GM19372 (cell line): ENCODE results near the gene PTPRCAP.
A peak's percentile ranks its signal among the peaks of the same experiment; 100 is the strongest.
"Not testable (repeated sequence)": the region's sequence is repeated elsewhere in the genome, so short reads cannot be mapped to it uniquely, and the experiment has no call there.

Experiments used
- ATAC-seq: cut with Tn5 transposase; IDR thresholded peaks from one replicate; pipeline ENCODE4 v1.9.1; 2021; ENCODE audit warnings: mild to moderate bottlenecking, low read depth, moderate library complexity; ENCODE audit not compliant: unreplicated experiment

The PTPRCAP gene

DNA sequence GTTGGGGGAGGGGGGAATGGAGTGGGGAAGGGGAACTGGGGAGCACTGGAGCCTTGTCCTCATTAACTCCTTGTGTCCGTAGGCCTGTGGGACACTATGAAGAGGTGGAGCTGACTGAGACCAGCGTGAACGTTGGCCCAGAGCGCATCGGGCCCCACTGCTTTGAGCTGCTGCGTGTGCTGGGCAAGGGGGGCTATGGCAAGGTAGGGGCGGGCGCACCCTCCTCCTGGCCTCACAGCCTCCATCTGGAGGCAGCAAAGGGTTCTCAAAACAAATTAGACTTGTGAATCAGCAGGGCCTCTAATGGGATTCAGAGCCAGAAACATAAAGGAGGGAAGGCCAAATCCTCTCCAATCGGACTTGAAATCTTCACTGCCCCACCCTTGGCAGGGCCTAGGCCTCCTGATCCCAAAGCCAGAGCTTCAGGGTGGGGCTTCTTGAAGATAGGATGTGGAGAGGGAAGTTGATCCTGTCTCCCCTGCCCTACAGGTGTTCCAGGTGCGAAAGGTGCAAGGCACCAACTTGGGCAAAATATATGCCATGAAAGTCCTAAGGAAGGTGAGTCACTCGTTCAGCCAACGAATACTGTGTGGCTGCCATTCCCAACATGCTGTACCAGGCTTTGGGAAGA lies 8.3 kb downstream of the PTPRCAP start:
- ATAC-seq = no peak

DNA sequence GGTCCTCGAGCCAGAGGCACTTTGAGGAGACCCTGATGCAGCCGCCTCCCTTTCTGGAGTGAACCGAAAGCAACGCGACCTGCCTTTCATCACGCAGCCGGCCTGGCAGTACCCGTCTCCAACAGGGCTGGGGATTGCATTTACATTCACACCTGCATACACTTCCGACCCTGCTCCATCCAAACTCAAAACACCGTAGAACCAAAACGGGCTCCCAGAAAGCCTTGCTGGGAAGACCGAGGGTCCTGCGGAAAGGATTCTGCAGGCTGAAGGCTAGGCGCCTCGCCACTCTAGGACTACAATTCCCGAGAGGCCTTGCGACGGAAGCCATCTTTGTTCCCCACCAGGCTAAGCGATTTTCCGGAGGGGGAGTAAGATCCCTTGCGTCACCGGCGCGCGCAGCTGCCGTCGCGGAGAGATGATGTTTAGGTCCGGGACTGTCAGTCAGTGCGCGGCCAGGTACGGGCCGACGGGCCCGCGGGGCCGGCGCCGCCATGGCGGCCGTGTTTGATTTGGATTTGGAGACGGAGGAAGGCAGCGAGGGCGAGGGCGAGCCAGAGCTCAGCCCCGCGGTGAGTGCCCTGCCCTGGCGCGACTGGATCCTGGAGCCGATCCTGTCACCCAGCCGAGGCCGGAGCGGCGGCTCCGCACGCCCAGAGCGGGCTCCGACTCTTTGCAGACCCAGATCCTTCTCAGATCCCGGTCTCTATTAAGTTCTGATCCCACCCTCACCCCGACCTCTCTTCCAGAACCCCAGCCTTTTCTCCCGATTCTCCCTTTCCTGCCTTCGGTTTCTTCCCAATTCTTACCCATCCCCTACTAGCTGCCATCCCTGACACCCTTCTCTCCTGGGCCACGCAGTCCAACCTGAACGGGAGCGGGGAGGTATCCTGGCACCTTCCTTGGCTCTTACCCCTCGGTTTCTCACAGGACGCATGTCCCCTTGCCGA lies 9.2 kb downstream of the PTPRCAP start, which contains the start of gene RPS6KB2:
RPS6KB2 (plus strand) TSS at position 443 of the 950 bp plus-strand sequence; CDS start at position 495, 52 bp downstream.
- peak; percentile 92 for ATAC-seq

DNA sequence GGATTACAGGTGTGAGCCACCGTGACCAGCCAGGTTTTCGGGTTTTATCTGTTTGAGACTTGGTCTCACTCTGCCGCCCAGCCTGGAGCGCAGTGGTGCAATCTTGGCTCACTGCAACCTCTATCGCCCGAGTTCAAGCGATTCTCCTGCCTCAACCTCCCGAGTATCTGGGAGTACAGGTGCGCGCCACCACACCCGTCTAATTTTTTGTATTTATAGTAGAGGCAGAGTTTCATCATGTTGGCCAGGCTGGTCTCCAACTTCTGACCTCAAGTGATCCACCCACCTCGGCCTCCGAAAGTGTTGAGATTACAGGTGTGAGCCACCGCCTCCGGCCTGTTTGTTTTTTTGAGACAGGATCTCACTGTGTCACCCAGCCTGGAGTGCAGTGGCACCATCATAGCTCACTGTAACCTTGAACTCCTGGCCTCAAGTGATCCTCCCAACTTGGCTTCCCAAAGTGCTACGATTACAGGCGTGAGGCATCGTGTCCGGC lies 10.1 kb downstream of the PTPRCAP start:
- ATAC-seq = not testable (repeated sequence)

DNA sequence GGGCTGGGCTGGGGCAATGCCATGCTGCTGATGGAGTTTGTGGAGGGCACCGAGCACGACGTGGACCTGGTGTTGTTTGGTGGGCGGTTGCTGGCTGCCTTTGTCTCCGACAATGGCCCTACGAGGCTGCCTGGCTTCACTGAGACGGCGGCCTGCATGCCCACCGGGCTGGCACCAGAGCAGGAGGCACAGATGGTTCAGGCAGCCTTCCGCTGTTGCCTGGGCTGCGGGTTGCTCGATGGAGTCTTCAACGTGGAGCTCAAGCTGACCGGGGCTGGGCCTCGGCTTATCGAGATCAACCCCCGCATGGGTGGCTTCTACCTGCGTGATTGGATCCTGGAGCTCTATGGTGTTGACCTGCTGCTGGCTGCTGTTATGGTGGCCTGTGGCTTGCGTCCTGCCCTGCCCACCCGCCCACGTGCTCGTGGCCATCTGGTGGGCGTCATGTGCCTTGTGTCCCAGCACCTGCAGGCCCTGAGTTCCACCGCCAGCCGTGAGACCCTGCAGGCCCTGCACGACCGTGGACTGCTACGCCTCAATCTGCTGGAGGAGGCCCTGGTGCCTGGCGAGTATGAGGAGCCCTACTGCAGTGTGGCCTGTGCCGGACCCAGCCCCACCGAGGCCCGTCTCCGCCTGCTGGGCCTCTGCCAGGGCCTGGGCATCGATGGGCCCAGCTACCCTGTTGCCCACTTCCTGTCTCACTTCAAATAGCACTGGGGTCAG lies 13.4 kb downstream of the PTPRCAP start:
- ATAC-seq = no peak

DNA sequence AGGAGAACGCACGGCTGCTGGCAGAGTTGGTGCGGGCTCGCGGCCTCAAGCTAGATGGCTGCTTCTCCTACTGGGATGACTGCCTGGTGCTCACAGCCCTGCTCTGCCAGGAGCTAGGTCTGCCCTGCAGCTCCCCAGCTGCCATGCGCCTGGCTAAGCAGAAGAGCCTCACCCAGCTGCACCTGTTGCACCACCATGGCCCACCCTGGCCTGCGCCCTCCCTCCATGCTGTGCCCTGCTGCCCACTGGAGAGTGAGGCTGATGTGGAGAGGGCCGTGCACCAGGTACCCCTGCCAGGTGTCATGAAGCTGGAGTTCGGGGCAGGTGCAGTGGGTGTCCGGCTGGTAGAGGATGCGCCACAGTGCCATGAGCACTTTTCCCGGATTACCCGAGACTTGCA lies 14.0 kb downstream of the PTPRCAP start:
- ATAC-seq = no peak

DNA sequence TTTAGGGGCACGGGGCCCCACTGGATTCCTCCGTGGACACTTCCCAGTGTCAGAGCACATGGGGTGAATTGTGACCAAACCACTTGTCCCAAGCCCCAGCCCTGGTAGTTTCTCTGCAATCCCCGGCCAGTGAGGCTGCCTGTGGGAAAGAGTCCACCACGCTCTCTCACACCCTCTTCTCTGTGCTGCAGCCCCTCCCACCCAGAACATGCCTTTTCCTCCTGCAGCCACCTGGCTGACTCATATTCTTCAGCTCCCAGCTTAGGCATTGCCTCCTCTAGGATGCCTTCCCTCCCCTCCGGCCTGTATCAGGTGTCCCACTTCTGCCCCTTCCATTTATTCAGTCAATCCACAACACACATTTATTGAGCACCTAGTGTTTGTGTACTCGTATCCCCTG lies 14.6 kb downstream of the PTPRCAP start:
- ATAC-seq = no peak

DNA sequence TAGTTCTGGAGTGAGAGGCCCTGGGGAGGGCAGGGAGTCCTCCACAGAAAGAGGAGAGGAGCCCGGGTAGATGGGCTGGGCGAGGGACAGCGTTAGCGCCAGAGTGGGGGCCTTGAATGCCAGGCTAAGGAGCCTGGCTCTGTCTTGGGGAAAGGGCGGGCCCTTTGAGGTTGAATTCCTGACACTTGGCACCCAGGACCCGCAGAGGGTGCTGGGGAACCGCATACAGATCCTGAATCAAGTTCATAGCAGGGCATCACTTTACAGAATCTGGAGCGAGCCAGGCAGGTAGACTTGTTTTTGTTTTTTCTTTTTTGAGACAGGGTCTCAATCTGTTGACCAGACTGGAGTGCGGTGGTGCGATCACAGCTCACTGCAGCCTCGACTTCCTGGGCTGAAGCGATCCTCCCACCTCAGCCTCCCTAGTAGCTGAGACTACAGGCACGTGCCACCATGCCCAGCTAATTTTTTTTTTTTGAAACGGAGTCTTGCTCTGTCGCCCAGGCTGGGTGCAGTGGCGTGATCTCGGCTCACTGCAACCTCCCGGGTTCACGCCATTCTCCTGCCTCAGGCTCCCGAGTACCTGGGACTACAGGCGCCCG lies 16.0 kb downstream of the PTPRCAP start:
- no peak for ATAC-seq

DNA sequence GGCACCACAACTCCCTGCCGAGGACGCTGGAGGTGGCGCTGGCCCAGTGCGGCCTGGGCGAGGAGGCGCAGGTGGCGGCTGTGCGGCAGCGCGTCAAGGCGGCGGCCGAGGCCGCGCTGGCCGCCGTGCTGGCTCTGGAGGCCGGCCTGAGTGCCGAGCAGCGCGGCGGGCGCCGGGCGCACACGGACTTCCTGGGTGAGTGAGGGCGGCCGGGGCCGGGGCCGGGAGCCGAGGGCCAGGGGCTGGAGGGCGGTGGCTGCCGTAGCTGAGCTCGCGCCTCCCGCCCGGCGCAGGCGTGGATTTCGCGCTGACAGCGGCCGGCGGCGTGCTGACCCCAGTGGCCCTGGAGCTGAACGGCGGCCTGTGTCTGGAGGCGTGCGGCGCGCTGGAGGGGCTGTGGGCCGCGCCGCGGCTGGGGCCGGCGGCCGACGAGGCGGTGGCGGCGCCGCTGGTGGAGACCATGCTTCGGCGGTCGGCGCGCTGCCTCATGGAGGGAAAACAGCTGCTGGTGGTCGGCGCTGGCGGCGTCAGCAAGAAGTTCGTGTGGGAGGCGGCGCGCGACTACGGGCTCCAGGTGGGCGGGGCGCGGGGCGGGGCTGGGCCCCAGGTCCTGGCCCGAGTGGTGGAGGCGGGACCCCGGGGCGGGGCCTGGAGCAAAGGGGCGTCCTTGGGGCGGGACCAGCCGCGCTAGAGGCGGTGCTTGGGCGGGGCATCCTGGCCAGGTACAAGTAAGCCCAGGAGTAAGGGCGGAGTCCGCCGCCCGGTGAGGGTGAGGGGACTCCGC lies 16.6 kb downstream of the PTPRCAP start:
- ATAC-seq = peak; percentile 85

DNA sequence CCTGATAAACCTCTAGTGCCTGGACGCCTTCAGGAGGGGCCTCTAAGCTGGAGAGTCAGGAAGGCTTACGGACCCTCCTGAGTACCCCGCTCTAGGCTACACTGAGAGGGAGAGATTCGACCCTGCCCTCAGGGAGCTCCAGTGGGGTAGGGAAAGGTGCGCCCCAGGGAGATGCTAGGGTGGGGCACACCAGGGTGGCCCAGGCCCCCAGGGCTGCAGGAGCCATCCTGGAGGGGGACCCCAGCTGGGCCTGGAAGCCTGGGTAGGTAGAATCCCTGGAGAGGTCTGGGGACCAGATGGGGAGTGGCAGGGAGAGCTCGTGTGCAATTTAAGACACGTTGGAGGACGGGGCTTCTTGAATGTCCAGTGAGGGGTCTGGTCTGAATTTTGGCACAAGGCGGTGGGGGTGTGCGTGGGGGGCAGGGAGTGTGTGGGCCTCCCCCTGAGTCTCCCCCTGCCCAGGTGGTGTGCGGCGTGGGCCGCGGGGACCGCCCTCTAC lies 17.3 kb downstream of the PTPRCAP start:
- no peak for ATAC-seq

DNA sequence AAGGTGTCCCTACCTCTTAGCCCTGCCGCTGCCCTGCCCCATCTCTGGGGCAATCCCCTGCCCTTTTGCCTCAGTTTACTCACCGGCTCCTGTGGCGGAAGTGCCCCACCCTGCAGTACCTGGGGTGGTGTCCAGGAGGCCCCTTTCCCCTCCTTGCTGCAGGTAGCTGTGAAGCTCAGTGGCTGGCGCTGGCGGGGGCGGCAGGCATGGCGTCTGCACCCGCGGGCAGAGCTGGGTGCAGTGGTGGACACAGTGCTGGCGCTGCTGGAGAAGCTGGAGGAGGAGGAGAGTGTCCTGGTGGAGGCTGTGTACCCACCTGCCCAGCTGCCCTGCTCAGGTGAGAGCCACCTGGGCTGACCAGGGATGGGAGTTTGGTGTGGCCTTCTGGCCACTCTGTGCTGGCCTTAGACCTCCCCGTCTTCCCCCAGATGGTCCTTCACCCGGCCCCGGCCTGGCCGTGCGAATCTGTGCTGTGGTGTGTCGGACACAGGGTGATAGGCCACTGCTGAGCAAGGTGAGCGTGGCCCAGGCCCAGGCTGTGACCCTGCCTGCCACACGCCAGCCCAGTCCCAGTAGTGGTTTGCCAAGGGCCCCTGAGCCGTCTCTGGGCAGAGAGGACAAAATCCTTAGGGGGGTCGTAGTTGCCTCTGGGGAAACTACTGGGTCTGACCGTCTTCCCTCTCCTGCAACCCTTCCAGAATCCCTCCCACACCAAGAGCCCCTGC lies 18.0 kb downstream of the PTPRCAP start:
- ATAC-seq = no peak

DNA sequence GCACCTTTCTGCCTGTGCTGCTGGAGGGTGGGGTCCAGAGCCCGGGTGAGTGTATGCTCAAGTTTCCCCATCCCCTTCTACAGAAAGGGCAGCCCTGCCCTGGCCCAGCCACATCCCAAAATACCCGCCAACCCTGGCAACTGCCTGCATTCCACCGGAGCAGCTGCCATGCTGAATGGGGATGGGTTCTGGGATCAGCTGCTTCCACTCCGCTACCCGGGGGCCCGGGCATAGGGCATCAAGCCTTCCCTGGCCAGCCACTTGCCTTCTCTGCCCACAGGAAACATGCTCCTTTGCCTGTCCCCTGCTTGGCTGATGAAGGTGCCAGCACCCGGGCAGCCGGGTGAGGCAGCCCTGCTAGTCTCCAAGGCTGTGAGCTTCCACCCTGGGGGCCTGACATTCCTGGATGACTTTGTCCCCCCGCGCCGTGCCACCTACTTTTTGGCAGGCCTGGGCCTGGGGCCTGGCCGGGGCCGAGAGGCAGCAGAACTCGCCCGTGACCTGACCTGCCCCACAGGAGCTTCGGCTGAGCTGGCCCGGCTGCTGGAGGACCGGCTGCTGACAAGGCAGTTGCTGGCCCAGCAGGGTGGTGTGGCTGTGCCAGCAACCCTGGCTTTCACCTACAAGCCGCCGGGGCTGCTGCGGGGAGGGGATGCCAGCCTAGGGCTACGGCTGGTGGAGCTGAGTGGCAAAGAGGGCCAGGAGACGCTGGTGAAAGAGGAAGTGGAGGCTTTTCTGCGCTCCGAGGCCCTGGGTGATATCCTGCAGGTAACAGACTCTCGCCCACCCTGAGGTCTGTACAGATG lies 18.8 kb downstream of the PTPRCAP start:
- no peak for ATAC-seq

DNA sequence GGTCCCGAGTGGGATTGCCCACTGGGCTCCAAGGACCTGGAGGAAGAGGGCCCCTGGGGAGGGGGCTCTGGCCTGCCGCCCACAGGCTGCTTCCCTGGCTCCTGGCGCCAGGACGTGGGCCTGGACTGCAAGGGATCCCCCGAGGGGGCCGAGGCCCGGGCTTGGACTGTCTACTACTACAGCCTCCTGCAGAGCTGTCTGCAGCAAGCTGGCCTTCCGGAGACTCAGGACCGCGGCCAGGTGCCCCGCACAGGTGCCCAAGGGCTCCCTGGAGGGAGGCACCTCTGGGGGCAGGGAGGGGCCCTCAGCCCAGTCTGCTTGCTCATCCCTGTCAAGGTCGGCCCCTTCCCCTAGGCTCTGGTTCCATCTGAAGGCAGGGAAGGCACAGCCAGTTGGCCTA lies 20.1 kb downstream of the PTPRCAP start:
- no peak for ATAC-seq

DNA sequence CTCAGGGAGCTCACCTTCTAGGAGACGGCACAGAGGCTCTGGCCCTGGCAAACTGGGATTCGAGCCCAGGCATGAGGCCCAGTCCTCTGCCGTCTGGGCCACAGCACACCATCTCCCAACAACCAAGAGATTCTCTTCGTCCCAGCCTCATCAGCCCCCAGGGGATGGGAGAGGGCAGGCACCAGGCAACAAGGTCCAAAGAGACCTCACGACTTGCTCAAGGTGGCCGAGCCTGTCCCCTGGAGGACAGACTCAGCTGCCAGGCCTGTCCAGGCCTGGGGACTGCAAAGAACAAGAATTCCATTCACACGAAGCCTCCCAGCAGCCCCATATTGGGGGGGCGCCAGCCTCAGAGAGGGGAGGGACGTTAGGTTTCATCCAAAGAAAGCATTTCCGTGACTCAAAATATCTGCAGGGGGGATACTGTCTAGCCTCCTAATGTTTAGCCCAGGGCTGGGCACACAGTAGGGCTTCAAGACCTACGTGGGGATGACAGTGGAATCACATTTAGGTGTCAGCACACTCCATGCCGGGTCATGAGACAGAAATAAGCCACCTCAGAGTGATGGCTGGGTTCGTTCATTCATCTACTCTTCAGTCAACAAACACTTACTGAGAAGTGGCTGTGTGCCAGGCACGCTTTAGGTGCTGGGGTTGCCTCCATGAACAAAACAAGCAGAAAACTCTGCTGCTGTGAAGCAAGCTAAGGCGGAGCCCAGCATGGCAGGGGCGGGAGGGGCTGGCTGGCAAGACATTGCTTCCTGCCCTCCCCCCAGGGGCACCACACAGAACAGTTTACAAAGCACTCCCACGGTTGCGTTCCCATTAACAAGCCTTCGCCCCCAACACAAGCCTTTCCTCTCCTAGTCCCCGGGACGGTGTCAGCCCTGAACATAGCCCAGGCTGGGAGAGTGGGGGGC lies 20.8 kb downstream of the PTPRCAP start:
- ATAC-seq = no peak

DNA sequence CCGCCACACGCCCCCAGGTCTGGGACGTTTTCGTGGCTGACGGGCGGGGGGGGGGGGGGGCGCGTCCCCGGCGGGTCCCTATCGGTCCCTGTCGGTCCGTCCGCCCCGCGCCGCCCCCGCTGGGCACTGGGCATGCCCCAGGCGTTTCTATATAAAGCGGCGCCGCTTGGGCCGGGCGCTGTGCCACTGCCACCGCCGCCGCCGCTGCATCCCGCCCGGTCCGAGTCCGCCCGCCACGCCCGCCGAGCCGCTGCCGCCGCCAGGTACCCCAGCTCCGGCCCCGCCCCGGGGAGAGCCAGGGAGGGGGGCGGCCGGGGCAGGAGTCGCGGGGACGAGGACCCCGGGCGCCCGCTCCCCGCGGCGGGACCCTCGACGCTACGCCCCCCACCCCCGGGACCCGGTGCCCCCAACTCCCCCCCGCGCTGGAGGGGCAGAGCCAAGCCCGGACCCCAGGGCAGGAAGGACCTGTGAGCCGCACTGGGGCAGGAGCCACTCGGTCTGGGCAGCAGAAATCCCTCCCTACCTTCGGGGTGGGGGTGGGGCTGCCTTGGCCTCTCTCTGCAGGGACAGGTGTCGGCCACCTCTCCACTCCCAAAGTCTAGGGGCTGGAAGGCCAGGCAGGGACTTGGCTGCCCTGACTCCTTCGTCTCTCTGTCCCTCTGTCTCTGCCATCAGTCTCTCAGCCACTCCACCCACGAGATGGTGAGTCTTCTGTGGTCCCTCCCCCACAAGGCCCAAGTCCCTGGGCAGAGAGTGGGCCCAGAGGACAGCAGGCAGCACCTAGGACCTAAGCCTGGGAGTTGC lies 21.8 kb downstream of the PTPRCAP start, which contains the start of gene CARNS1:
CARNS1 (plus strand) TSS at position 178 of the 804 bp plus-strand sequence; CDS start at position 700, 522 bp downstream.
- ATAC-seq = no peak

DNA sequence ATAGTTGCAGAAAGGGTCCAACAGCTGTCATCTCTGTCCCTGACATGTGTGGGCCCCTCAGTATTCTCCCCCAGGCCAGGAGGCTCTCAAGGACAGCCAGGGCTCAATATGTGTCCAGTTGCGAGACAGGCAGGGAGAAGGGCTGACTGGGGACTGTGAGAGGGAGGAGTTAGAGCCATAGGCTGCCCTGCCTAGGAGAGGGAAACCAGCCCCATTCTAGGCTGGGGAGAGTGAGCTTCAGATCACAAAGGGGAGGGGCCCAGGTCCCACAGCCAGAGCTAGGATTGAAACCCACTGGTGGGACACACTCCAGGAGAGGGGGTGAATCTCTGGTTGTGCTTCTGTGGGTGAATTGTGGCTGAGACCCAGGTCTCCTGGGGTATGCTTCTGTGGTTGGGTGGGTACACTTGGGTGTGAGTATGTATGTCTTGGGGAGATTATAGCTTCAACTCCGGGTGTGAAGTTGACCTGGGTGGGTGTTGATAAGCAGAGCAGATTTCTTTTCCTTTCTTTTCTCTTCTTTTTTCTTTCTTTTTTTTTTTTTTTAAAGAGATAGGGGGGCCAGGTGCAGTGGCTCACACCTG lies 24.1 kb downstream of the PTPRCAP start:
- ATAC-seq = no peak
